GM12891 (cell line): ENCODE results near the gene PXDN.

ENCODE experiments used
- PAX5 ChIP-seq: IDR thresholded peaks from 2 replicates; pipeline ENCODE4 v1.6.1; 2011; ENCODE audit warnings: low read length, moderate library complexity, mild to moderate bottlenecking; ENCODE audit not compliant: insufficient read depth, severe bottlenecking
- POLR2A ChIP-seq: IDR thresholded peaks from 2 replicates; pipeline ENCODE4 v1.6.1; 2011; ENCODE audit warnings: low read depth, low read length, control low read depth
- POLR2AphosphoS5 ChIP-seq: IDR thresholded peaks from 2 replicates; pipeline ENCODE4 v1.6.1; 2011; ENCODE audit warnings: low read depth, low read length, control low read depth
- POU2F2 ChIP-seq: IDR thresholded peaks from 2 replicates; pipeline ENCODE4 v1.6.1; 2011; ENCODE audit warnings: low read depth, mild to moderate bottlenecking, control low read depth, low read length, moderate library complexity
- SPI1 ChIP-seq: IDR thresholded peaks from 2 replicates; pipeline ENCODE4 v1.6.1; 2011; ENCODE audit warnings: low read depth, low read length, control low read depth
- TAF1 ChIP-seq: IDR thresholded peaks from 2 replicates; pipeline ENCODE4 v1.6.1; 2011; ENCODE audit warnings: low read depth, low read length, control low read depth

GRCh38 chr2:1651121-1652033 lies 92.9 kb downstream of the PXDN start:
- no peak for TF ChIP-seq POLR2A
- no peak for TF ChIP-seq POLR2AphosphoS5
- no peak for TF ChIP-seq SPI1
- no peak for TF ChIP-seq TAF1
- TF ChIP-seq POU2F2, result no peak
- TF ChIP-seq PAX5, result no peak
